ENCODE measurements around the gene SLC1A1.

DNA sequence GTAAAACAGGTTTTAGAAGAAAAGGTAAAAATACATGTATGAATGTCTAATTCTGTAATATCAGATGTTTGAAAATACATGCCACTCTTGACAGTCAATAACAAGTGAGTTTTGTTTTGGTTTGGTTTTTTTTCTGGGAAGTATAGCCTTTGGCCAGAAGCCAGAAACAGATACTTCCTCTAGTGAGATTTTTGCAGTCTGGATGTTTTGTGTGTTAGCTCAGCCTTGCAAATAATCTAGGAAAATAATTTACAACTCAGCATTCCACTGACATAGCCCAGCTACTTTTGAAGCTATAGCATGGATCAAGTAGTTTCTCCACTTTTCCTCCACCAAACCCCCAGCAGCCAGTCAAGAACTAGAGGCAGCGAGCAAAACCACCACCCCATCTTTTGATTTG lies 56.7 kb downstream of the SLC1A1 start:
- no peak for TF ChIP-seq POLR2AphosphoS5 (IDR thresholded peaks at IDR 0.05; ENCODE audit: low read depth, low read length)
- no peak for TF ChIP-seq SIN3A (IDR thresholded peaks at IDR 0.05; ENCODE audit: borderline replicate concordance, insufficient read depth, low read length)

Measured in PFSK-1 (cell line).